Neural cell (in vitro differentiated cells): Measurements from ENCODE around the gene LGALS4.

Source experiments
- EZH2 ChIP-seq: fragments of 200-600, 300-800 bp; shearing (Covaris generic), sonication (generic); IDR thresholded peaks from 2 replicates; pipeline ENCODE4 v1.6.1; 2014; ENCODE audit warnings: antibody characterized with exemption, low read length, borderline replicate concordance, mild to moderate bottlenecking; ENCODE audit not compliant: insufficient read depth, poor library complexity, severe bottlenecking
- POLR2AphosphoS5 ChIP-seq: IDR thresholded peaks from 2 replicates; pipeline ENCODE4 v1.6.1; 2012
- TF ChIP-seq, protein P1 (sequence below): fragments of 450-650 bp; IDR thresholded peaks from 2 replicates; pipeline ENCODE4 v1.5.1; 2014; ENCODE audit warnings: antibody characterized with exemption, mild to moderate bottlenecking, moderate library complexity; ENCODE audit not compliant: poor library complexity, severe bottlenecking

DNA sequence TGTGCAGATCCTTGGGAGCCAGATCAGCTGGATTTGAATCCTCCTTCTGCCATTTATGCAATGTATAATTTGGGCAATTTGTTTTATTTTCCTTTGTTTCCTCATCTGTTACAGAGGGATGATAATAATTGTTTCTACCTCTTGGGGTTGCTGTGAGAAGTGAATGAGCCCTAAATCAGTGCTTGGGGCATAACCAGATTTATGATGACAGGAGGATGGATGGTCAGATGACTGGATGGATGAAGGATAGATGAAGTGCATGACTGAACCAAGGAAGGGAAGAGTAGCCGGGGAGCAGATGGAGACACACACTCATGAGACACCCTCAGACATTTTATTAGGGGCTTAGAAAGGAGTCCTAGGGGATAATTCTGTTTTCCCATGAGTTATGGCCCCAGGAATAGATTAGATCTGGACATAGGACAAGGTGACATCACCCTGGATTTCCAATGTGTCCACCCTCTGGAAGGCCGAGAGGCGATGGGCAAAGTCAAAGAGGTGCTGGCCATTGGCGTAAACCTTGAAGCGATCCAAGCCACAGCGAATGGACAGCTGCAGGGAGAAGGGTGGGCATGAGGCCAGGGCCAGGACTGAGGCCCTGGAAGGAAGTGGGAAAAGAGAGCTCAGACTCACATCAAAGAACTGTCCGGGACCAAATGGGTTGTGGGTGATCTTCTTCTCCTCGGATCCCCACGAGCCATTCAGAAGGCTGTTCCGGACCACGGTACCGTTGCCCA lies 11.2 kb downstream of the LGALS4 start:
- TF ChIP-seq EZH2 = no peak
- TF ChIP-seq POLR2AphosphoS5 = no peak
- TF ChIP-seq, protein P1, sequence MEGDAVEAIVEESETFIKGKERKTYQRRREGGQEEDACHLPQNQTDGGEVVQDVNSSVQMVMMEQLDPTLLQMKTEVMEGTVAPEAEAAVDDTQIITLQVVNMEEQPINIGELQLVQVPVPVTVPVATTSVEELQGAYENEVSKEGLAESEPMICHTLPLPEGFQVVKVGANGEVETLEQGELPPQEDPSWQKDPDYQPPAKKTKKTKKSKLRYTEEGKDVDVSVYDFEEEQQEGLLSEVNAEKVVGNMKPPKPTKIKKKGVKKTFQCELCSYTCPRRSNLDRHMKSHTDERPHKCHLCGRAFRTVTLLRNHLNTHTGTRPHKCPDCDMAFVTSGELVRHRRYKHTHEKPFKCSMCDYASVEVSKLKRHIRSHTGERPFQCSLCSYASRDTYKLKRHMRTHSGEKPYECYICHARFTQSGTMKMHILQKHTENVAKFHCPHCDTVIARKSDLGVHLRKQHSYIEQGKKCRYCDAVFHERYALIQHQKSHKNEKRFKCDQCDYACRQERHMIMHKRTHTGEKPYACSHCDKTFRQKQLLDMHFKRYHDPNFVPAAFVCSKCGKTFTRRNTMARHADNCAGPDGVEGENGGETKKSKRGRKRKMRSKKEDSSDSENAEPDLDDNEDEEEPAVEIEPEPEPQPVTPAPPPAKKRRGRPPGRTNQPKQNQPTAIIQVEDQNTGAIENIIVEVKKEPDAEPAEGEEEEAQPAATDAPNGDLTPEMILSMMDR = no peak
